Uterus (tissue), 4 donors: Measurements from ENCODE around the gene MCM9. TPM values are rescaled to one million over a fixed set of nuclear protein-coding genes. Genes with fewer than 3 reads are reported as not detected.
A peak's percentile ranks its signal among the peaks of the same experiment; 100 is the strongest.

Experiments
- DNase-seq, 2 donors: peaks; one replicate each; pipeline ENCODE4 v3.0.0-alpha.2; 2019 to 2020
- H3K27ac ChIP-seq, 2 donors: fragments of 200-600 bp; sonication (generic); 1 replicate in 1 of 2; 2 replicates in 1 of 2; pipeline ENCODE4 v1.5.1; 2016 to 2018
- H3K27me3 ChIP-seq, 2 donors: fragments of 200-600 bp; sonication (generic); one replicate each; pipeline ENCODE4 v1.5.1; 2018 to 2019; ENCODE audit warnings: control low read depth in 1 of 2
- H3K36me3 ChIP-seq, 2 donors: fragments of 200-600 bp; sonication (generic); one replicate each; pipeline ENCODE4 v1.5.1; 2019; ENCODE audit warnings: control low read depth in 1 of 2
- H3K4me1 ChIP-seq, 2 donors: fragments of 200-600 bp; sonication (generic); one replicate each; pipeline ENCODE4 v1.5.1; 2018 to 2019; ENCODE audit warnings: control low read depth in 1 of 2
- H3K4me3 ChIP-seq, 2 donors: fragments of 200-600 bp; sonication (generic); 1 replicate in 1 of 2; 2 replicates in 1 of 2; pipeline ENCODE4 v1.5.1; 2018 to 2019; ENCODE audit warnings: mild to moderate bottlenecking in 1 of 2
- H3K9me3 ChIP-seq, 2 donors: fragments of 200-600 bp; sonication (generic); one replicate each; pipeline ENCODE4 v1.5.1; 2019; ENCODE audit warnings: control low read depth in 1 of 2
- CTCF ChIP-seq, 4 experiments: fragments of 200-600 bp in 2 of 4; fragments of 450-650 bp in 2 of 4; sonication (generic) in 2 of 4; IDR thresholded peaks; one replicate each; pipeline ENCODE4 v1.5.1; 2016 to 2019; ENCODE audit warnings: antibody characterized with exemption in 4 of 4, mild to moderate bottlenecking in 2 of 4, moderate library complexity in 1 of 4
- POLR2A ChIP-seq, 2 donors: fragments of 450-650 bp; IDR thresholded peaks; one replicate each; pipeline ENCODE4 v1.6.1; 2016; ENCODE audit warnings: antibody characterized with exemption in 2 of 2, mild to moderate bottlenecking in 1 of 2, moderate library complexity in 1 of 2
- intact Hi-C: fragments of 100-400 bp; cut with DNase I; formaldehyde crosslinking; loops from one replicate; pipeline ENCODE4 v1.15.1; 2023; ENCODE audit warnings: low total_unique reads
- total RNA-seq, 4 donors: library from RNA; depleted of rRNA in 3 of 4; stranded (reverse); fragments of >200 nt in 3 of 4; gene quantifications; one replicate each; pipeline versions ENCODE4 v1.1.0 to v1.2.4, GENCODE V29; 2014 to 2023
- donor health status: DM: yes; HTN: yes; CAD: no.

Gene MCM9
- total RNA-seq, 4 donors from 2014 or later: 4.4 to 40.0 (median 24.5) TPM

DNA sequence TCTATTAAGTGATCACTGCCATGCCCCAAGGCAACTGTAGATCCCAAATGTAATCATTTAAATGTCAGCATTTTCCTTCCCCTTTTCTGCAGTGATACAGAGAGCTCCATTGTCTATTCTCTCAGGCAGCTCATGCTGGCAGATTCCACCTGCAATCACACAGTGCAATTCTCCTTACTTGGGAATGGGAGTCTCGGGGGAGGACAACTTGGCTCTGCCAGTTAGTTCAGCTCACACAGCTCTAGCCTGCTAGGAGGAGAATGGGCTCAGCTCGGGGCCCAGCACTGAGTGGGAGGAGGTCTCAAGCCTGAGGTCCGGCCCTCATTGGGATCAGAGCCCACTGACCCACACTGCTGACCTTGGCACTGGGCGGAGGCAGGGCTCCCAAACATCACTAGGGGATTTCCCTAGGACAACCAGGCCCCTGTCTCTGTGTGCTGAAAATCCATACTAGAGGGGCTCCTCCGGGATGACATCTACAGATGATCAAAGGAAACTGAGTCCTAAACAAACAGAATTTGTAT lies 150.3 kb downstream of the MCM9 start:
- peak; percentile 52 to 60 for DNase-seq
- H3K9me3 ChIP-seq: no peaks in the 10 kb centered on the region
- H3K36me3 ChIP-seq: no peaks in the 10 kb centered on the region
- peak overlapping the region; percentile 17 to 61 for H3K27ac ChIP-seq
- no peaks in the 10 kb centered on the region for H3K4me1 ChIP-seq
- no peaks in the 10 kb centered on the region for H3K27me3 ChIP-seq
- TF ChIP-seq POLR2A (IDR thresholded peaks at IDR 0.05): no peak
- TF ChIP-seq CTCF (IDR thresholded peaks at IDR 0.05): no peak
- H3K4me3 ChIP-seq: no peak overlapping the region
- intact Hi-C loops: loop anchor here (5.0 kb wide), 1 partner anchor 847 kb away; no protein-coding TSS in a partner anchor

DNA sequence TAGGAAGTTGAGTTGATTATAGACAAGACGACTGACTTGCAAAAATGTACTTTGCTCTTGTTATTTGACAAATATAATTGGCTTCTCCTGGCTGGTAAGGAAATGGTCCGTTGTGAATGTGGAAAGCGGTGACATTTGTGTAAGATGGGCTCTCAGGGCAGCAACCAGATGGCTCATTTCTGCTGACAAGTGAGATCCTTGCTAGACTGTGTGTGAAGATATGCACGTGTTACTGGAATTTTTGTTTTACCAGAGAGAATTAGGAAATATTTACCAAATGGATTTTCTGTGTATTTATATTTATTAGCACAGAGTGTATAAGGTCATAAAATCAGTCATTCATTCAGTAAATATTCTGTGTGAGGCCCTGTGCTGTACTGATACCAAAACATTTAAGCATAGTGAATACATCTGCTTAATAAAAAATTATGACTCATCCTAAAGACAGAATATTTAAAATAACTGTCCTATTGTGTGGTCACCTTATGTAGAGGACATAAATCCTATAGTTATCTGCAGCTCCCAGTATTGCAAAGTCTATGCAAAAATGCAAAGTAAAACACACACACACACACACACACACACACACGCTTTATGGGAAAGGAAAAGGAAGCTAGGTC lies 150.9 kb downstream of the MCM9 start:
- no peaks in the 10 kb centered on the region for H3K36me3 ChIP-seq
- H3K27ac ChIP-seq: peak overlapping the region in 1 of 2 donors; percentile 61
- no peaks in the 10 kb centered on the region for H3K9me3 ChIP-seq
- intact Hi-C loops: loop anchor here (5.0 kb wide), 1 partner anchor 847 kb away; no protein-coding TSS in a partner anchor
- TF ChIP-seq CTCF (IDR thresholded peaks at IDR 0.05) (no peak), POLR2A (IDR thresholded peaks at IDR 0.05) (no peak)
- H3K27me3 ChIP-seq: no peaks in the 10 kb centered on the region
- no peak for DNase-seq
- H3K4me1 ChIP-seq: no peaks in the 10 kb centered on the region
- H3K4me3 ChIP-seq: no peak overlapping the region

- no peaks in the 10 kb centered on the region for H3K9me3 ChIP-seq
- intact Hi-C loops: loop anchor here (5.0 kb wide), 1 partner anchor 845 kb away; no protein-coding TSS in a partner anchor
Measured at GRCh38 chr6:118782651-118783050, 152.3 kb downstream of the MCM9 start.

GRCh38 chr6:118781897-118782296 lies 153.1 kb downstream of the MCM9 start:
- no peaks in the 10 kb centered on the region for H3K4me1 ChIP-seq
- no peaks in the 10 kb centered on the region for H3K36me3 ChIP-seq
- intact Hi-C loops: loop anchor here (5.0 kb wide), 1 partner anchor 845 kb away; no protein-coding TSS in a partner anchor
- TF ChIP-seq POLR2A (IDR thresholded peaks at IDR 0.05) (no peak), CTCF (IDR thresholded peaks at IDR 0.05) (no peak)
- no peak overlapping the region for H3K27ac ChIP-seq
- no peaks in the 10 kb centered on the region for H3K27me3 ChIP-seq
- DNase-seq: no peak
- no peaks in the 10 kb centered on the region for H3K9me3 ChIP-seq
- H3K4me3 ChIP-seq: no peak overlapping the region

More at GRCh38 chr6:118782651-118783050, 152.3 kb downstream of the MCM9 start:
- H3K27me3 ChIP-seq: no peaks in the 10 kb centered on the region
- TF ChIP-seq CTCF (IDR thresholded peaks at IDR 0.05): no peak
- no peak for TF ChIP-seq POLR2A (IDR thresholded peaks at IDR 0.05)
- no peaks in the 10 kb centered on the region for H3K36me3 ChIP-seq
- DNase-seq: no peak
- H3K4me1 ChIP-seq: no peaks in the 10 kb centered on the region
- H3K27ac ChIP-seq: no peak overlapping the region
- no peak overlapping the region for H3K4me3 ChIP-seq

GRCh38 chr6:118780668-118781067 lies 154.3 kb downstream of the MCM9 start:
- Histone ChIP-seq H3K9me3 (no peaks in the 10 kb centered on the region), H3K36me3 (no peaks in the 10 kb centered on the region), H3K27me3 (no peaks in the 10 kb centered on the region), H3K4me3 (no peak overlapping the region), H3K4me1 (no peaks in the 10 kb centered on the region), H3K27ac (no peak overlapping the region)
- intact Hi-C loops: loop anchor here (5.0 kb wide), 1 partner anchor 843 kb away; no protein-coding TSS in a partner anchor
- TF ChIP-seq CTCF (IDR thresholded peaks at IDR 0.05) (no peak), POLR2A (IDR thresholded peaks at IDR 0.05) (no peak)
- no peak for DNase-seq
